Lower lobe of right lung (tissue), 2 donors: Measurements from ENCODE around the gene ZMYM5. TPM values are rescaled to one million over a fixed set of nuclear protein-coding genes. Genes with fewer than 3 reads are reported as not detected.

Experiments
- ATAC-seq, 2 donors: fragments of 200-7000 bp; cut with Tn5 transposase; one replicate each; pipeline ENCODE4 v1.9.1; 2020 to 2022; ENCODE audit warnings: mild to moderate bottlenecking in 2 of 2, moderate library complexity in 2 of 2
- DNase-seq: peaks from one replicate; pipeline ENCODE4 v3.0.0-alpha.2; 2020
- H3K27ac ChIP-seq: fragments of 200-600 bp; one replicate; pipeline ENCODE4 v1.8.0; 2022
- H3K27me3 ChIP-seq: fragments of 200-600 bp; one replicate; pipeline ENCODE4 v1.8.0; 2022; ENCODE audit warnings: low read depth
- H3K36me3 ChIP-seq: fragments of 200-600 bp; one replicate; pipeline ENCODE4 v1.8.0; 2022; ENCODE audit warnings: mild to moderate bottlenecking
- H3K4me1 ChIP-seq: fragments of 200-600 bp; one replicate; pipeline ENCODE4 v1.8.0; 2022
- H3K4me3 ChIP-seq: fragments of 200-600 bp; one replicate; pipeline ENCODE4 v1.8.0; 2022; ENCODE audit warnings: mild to moderate bottlenecking
- H3K9me3 ChIP-seq: fragments of 200-600 bp; one replicate; pipeline ENCODE4 v1.8.0; 2022
- intact Hi-C: fragments of 100-400 bp; cut with DNase I; formaldehyde crosslinking; loops from one replicate; pipeline ENCODE4 v1.11.0; 2022
- total RNA-seq: library from RNA; stranded (reverse); fragmentation: NEBNext Ultra II Directional; extraction: Animal tissue kit (Norgen Biotek cat#: 25700); gene quantifications from one replicate; pipeline ENCODE4 v1.2.1, GENCODE V29; 2021
- TF ChIP-seq, protein P1 (sequence below): fragments of 200-600 bp; IDR thresholded peaks from one replicate; pipeline ENCODE4 v1.8.0; 2022; ENCODE audit warnings: antibody characterized with exemption, mild to moderate bottlenecking
- donor health status: DM: no; HTN: yes; CAD: no; lungs with severe emphysema.

ZMYM5 gene
- total RNA-seq, 1 donor from 2014 or later = 10.9 TPM

DNA sequence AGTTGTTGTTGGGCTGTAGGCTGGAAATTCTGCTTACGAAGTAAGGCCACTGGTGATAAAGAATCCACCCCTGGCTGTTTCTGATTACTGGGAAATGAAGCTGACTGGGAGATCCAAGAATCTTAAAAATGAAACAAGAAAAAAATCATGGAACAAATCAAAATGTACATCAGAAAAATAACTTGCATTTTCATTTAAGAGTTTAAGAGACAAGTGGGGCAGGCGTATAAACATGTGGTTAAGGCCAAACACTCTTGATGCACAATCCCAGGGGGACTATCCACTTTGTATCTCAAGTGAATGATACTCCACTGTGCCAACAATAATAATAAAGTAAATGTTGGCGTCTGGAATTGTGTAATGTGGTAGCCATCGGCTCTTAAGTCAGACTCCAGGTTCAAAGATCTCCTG lies 24.6 kb downstream of the ZMYM5 start:
- no peak for ATAC-seq
- Histone ChIP-seq H3K4me3 (no peak overlapping the region), H3K27ac (no peak overlapping the region), H3K27me3 (no peaks in the 10 kb centered on the region), H3K36me3 (peaks cover 56% of the 10 kb centered on the region), H3K9me3 (no peaks in the 10 kb centered on the region), H3K4me1 (no peaks in the 10 kb centered on the region)
- TF ChIP-seq, protein P1, sequence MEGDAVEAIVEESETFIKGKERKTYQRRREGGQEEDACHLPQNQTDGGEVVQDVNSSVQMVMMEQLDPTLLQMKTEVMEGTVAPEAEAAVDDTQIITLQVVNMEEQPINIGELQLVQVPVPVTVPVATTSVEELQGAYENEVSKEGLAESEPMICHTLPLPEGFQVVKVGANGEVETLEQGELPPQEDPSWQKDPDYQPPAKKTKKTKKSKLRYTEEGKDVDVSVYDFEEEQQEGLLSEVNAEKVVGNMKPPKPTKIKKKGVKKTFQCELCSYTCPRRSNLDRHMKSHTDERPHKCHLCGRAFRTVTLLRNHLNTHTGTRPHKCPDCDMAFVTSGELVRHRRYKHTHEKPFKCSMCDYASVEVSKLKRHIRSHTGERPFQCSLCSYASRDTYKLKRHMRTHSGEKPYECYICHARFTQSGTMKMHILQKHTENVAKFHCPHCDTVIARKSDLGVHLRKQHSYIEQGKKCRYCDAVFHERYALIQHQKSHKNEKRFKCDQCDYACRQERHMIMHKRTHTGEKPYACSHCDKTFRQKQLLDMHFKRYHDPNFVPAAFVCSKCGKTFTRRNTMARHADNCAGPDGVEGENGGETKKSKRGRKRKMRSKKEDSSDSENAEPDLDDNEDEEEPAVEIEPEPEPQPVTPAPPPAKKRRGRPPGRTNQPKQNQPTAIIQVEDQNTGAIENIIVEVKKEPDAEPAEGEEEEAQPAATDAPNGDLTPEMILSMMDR = no peak
- no peak for DNase-seq
- intact Hi-C loops = no loop called here

DNA sequence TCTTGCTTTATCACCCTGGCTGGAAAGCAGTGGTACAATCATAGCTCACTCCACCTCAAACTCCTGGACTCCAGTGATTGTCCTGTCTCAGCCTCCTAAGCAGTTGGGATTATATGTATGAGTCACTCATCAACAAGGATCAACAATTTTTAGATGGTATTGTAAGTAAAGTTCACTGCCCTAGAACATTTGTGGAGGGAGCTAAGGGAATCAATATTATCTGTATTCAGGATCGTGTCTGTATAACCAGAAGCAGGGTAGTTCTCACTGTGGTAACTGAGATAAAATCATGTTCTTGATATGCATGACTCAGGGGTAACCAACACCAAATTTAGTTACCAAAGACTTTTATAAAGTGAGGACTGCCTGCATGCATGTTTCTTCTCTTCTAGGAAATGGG lies 27.0 kb downstream of the ZMYM5 start:
- intact Hi-C loops = no loop called here
- DNase-seq (no peak), ATAC-seq (no peak)
- H3K27ac ChIP-seq = no peak overlapping the region
- no peaks in the 10 kb centered on the region for H3K4me1 ChIP-seq
- no peaks in the 10 kb centered on the region for H3K9me3 ChIP-seq
- TF ChIP-seq, protein P1 = no peak
- H3K36me3 ChIP-seq = peaks cover 76% of the 10 kb centered on the region
- no peak overlapping the region for H3K4me3 ChIP-seq
- H3K27me3 ChIP-seq = no peaks in the 10 kb centered on the region

DNA sequence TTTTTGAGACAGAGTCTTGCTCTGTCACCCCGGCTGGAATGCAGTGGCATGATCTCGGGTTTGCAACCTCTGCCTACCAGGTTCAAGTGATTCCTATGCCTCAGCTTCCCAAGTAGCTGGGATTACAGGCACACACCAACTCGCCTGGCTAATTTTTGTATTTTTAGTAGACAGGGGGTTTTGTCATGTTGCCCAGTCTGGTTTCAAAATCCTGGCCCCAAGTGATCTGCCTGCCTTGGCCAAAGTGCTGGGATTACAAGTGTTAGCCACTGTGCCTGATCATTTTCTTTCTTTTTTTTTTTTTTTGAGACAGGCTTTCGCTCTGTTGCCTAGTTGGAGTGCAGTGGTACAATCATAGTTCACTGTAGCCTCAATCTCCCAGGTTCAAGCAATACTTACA lies 28.7 kb downstream of the ZMYM5 start:
- DNase-seq (no peak), ATAC-seq (no peak)
- H3K4me3 ChIP-seq = no peak overlapping the region
- no peaks in the 10 kb centered on the region for H3K9me3 ChIP-seq
- peaks cover 87% of the 10 kb centered on the region for H3K36me3 ChIP-seq
- intact Hi-C loops = no loop called here
- no peak overlapping the region for H3K27ac ChIP-seq
- no peaks in the 10 kb centered on the region for H3K27me3 ChIP-seq
- TF ChIP-seq, protein P1 = no peak
- no peaks in the 10 kb centered on the region for H3K4me1 ChIP-seq

DNA sequence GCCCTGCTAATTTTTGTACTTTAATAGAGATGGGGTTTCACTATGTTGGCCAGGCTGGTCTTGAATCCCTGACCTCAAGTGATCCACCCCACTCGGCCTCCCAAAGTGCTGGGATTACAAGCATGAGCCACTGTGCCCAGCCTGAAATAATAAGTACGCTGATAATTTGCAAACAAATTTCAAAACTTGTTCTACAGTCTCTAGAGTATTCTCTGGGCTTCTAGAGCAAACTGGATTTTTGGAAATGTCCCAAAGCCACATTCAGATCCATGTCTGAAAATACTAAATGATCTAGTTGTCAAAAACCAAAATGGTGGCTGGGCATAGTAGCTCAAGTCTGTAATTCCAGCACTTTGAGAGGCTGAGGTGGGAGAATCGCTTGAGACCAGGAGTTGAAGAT lies 40.8 kb downstream of the ZMYM5 start:
- Histone ChIP-seq H3K27ac (no peak overlapping the region), H3K4me3 (no peak overlapping the region), H3K4me1 (no peaks in the 10 kb centered on the region), H3K27me3 (no peaks in the 10 kb centered on the region), H3K9me3 (no peaks in the 10 kb centered on the region), H3K36me3 (peaks cover 41% of the 10 kb centered on the region)
- DNase-seq = no peak
- TF ChIP-seq, protein P1 = no peak
- no peak for ATAC-seq
- intact Hi-C loops = no loop called here

DNA sequence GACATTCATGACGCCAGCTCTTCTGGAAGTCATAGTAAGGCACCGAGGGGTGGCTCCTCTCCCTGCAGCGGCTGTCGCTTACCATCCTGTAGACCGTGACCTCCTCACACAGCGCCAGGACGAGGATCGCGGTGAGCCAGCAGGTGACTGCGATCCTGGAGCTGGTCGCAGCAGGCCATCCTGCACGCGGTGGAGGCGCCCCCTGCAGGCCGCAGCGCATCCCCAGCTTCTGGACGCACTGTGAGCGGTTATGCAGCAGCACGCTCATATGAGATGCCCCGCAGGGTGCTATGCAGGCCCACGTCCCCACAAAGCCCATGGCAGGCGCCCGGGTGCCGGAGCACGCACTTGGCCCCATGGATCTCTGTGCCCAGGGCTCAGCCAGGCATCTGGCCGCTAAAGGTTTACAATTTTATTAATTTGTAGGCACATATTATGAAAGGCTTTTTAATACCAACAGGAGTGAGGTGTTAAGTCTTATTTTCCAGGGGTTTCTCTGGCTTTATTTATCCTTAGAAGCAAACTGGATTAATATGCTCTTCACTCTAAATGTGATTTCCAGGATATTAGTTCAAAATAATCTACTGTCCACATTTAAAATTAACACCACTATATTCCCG lies 45.1 kb downstream of the ZMYM5 start:
- no peak overlapping the region for H3K27ac ChIP-seq
- no peaks in the 10 kb centered on the region for H3K27me3 ChIP-seq
- H3K4me3 ChIP-seq = no peak overlapping the region
- intact Hi-C loops = no loop called here
- TF ChIP-seq, protein P1 = peak; percentile 66
- ATAC-seq (peak; percentile 96 to 97), DNase-seq (peak; percentile 84)
- H3K36me3 ChIP-seq = peaks cover 6% of the 10 kb centered on the region
- no peaks in the 10 kb centered on the region for H3K4me1 ChIP-seq
- no peaks in the 10 kb centered on the region for H3K9me3 ChIP-seq
